HG03558 (cell line): ENCODE measurements around the gene CGB3.

Source experiments
- ATAC-seq: cut with Tn5 transposase; IDR thresholded peaks from one replicate; pipeline ENCODE4 v1.9.1; 2021; ENCODE audit warnings: moderate number of reproducible peaks; ENCODE audit not compliant: unreplicated experiment; ENCODE audit errors: extremely low read depth

CGB3 gene

GRCh38 chr19:49017666-49018351 lies 6.3 kb downstream of the CGB3 start:
- ATAC-seq, result no peak

- ATAC-seq, result no peak
Measured at GRCh38 chr19:49017041-49017665, 7.0 kb downstream of the CGB3 start, which contains the start of gene LHB. Gene LHB (minus strand): TSS chr19:49017091. CDS start chr19:49017081, 10 bp downstream.

GRCh38 chr19:49016067-49016839 lies 7.9 kb downstream of the CGB3 start:
- ATAC-seq, result no peak

- ATAC-seq, result no peak
Measured at GRCh38 chr19:49014870-49015255, 9.3 kb downstream of the CGB3 start.

- ATAC-seq, result no peak
Measured at GRCh38 chr19:49014123-49014869, 9.8 kb downstream of the CGB3 start.

- no peak for ATAC-seq
Measured at GRCh38 chr19:49011194-49011593, 12.9 kb downstream of the CGB3 start.

GRCh38 chr19:49010453-49010852 lies 13.7 kb downstream of the CGB3 start:
- ATAC-seq, result no peak

GRCh38 chr19:49009828-49010227 lies 14.3 kb downstream of the CGB3 start:
- ATAC-seq, result no peak

GRCh38 chr19:49006905-49007304 lies 17.2 kb downstream of the CGB3 start:
- no peak for ATAC-seq

GRCh38 chr19:49004964-49005614 lies 19.0 kb downstream of the CGB3 start:
- no peak for ATAC-seq

- no peak for ATAC-seq
Measured at GRCh38 chr19:49004133-49004532, 20.0 kb downstream of the CGB3 start.

GRCh38 chr19:48999481-49000325 lies 24.4 kb downstream of the CGB3 start:
- no peak for ATAC-seq

- ATAC-seq, result no peak
Measured at GRCh38 chr19:48997972-48998371, 26.2 kb downstream of the CGB3 start.

GRCh38 chr19:48994035-48994386 lies 30.1 kb downstream of the CGB3 start:
- ATAC-seq, result no peak

- peak; percentile 61 for ATAC-seq
Measured at GRCh38 chr19:48993175-48994034, 30.7 kb downstream of the CGB3 start, which contains the start of the genes GYS1 and RUVBL2. Gene GYS1 (minus strand): TSS chr19:48993309. CDS start chr19:48993112, 197 bp downstream. Gene RUVBL2 (plus strand): TSS chr19:48993887. CDS start chr19:48993912, 25 bp downstream.

GRCh38 chr19:48992581-48993174 lies 31.5 kb downstream of the CGB3 start:
- no peak for ATAC-seq

GRCh38 chr19:48991873-48992580 lies 32.1 kb downstream of the CGB3 start:
- ATAC-seq, result no peak
